ENCODE results near the gene HPN.

HPN gene

DNA sequence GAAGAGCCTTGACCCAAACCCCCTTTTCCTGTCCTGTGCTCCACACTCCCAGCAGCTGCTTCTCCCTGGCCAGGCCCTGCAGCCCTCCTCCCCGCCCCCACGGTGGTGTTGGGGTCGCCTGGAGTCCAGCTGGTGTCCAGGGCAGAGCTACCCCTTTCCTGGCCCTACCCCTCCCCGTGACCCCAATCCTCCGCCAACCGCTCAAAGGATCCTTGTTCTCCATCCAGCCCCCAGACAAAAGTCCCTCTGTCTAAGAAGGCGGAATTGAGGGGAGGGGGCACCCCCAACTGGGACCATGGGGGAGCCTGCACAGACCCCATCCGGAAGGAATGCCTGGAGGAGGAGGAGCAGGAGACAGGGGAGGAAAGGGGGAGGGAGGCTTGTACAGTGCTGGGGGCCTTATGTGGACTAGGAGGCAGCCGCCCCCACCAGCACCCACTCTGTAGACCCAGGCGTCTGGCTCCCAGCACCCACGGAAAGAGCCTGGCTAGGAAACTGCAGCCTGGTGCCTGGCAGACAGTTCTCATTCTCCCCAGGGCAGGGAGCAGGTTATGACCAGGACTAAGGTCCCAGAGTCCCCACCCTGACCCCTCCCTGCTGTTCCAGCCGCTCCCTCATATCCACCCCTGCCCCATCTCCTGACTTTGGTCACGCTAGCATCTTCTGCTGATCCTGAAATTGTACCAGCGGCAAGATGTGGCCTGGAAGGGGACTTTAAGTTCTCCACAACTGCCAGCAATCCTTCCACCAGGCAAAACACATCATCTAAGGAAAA is 73.8 kb downstream of the HPN start, which contains the start of gene FXYD3 (continued):
- TF ChIP-seq ZFP3 (tag by site-specific recombination; IDR thresholded peaks at IDR 0.05; ENCODE audit: low read depth) (no peak), ZNF600 (tag by site-specific recombination; IDR thresholded peaks at IDR 0.05) (no peak), ZNF514 (tag by site-specific recombination; IDR thresholded peaks at IDR 0.05) (no peak), ZNF341 (tag by site-specific recombination; IDR thresholded peaks at IDR 0.05; ENCODE audit: low read depth) (no peak), ZNF184 (tag by site-specific recombination; IDR thresholded peaks at IDR 0.05) (no peak), GLIS2 (tag by site-specific recombination; IDR thresholded peaks at IDR 0.05) (peak; percentile 43; the same call in 1 of the 2 replicates), ZNF610 (tag by site-specific recombination; IDR thresholded peaks at IDR 0.05; ENCODE audit: borderline replicate concordance) (no peak), KLF8 (tag by site-specific recombination; IDR thresholded peaks at IDR 0.05) (no peak), ZNF169 (tag by site-specific recombination; IDR thresholded peaks at IDR 0.05) (no peak), ZNF548 (tag by site-specific recombination; IDR thresholded peaks at IDR 0.05) (no peak), ZNF549 (tag by site-specific recombination; IDR thresholded peaks at IDR 0.05) (no peak), SP3 (tag by site-specific recombination; IDR thresholded peaks at IDR 0.05) (no peak), TCF7L2 (IDR thresholded peaks at IDR 0.05; ENCODE audit: borderline replicate concordance, low read depth, low read length) (no peak), EGR2 (tag by site-specific recombination; IDR thresholded peaks at IDR 0.05; ENCODE audit: low read depth) (peak; percentile 81), ZNF140 (tag by site-specific recombination; IDR thresholded peaks at IDR 0.05) (no peak), ZNF121 (tag by site-specific recombination; IDR thresholded peaks at IDR 0.05) (no peak), ZNF473 (tag by site-specific recombination; IDR thresholded peaks at IDR 0.05) (peak; percentile 57; the same call in 1 of the 2 replicates), ZSCAN30 (tag by site-specific recombination; IDR thresholded peaks at IDR 0.05) (no peak), BCL11B (tag by site-specific recombination; IDR thresholded peaks at IDR 0.05; ENCODE audit: low read depth) (no peak), ZNF266 (tag by site-specific recombination; IDR thresholded peaks at IDR 0.05; ENCODE audit: low read depth) (no peak), ZNF48 (tag by site-specific recombination; IDR thresholded peaks at IDR 0.05) (no peak), TSHZ1 (tag by site-specific recombination; IDR thresholded peaks at IDR 0.05; ENCODE audit: borderline replicate concordance) (no peak), KLF10 (tag by site-specific recombination; IDR thresholded peaks at IDR 0.05) (no peak), ZNF132 (tag by site-specific recombination; IDR thresholded peaks at IDR 0.05; ENCODE audit: borderline replicate concordance) (no peak), WT1 (tag by site-specific recombination; IDR thresholded peaks at IDR 0.05) (no peak), ZNF639 (tag by site-specific recombination; IDR thresholded peaks at IDR 0.05) (no peak), ZNF311 (tag by site-specific recombination; IDR thresholded peaks at IDR 0.05; ENCODE audit: borderline replicate concordance) (no peak)
- TF ChIP-seq, protein P1, sequence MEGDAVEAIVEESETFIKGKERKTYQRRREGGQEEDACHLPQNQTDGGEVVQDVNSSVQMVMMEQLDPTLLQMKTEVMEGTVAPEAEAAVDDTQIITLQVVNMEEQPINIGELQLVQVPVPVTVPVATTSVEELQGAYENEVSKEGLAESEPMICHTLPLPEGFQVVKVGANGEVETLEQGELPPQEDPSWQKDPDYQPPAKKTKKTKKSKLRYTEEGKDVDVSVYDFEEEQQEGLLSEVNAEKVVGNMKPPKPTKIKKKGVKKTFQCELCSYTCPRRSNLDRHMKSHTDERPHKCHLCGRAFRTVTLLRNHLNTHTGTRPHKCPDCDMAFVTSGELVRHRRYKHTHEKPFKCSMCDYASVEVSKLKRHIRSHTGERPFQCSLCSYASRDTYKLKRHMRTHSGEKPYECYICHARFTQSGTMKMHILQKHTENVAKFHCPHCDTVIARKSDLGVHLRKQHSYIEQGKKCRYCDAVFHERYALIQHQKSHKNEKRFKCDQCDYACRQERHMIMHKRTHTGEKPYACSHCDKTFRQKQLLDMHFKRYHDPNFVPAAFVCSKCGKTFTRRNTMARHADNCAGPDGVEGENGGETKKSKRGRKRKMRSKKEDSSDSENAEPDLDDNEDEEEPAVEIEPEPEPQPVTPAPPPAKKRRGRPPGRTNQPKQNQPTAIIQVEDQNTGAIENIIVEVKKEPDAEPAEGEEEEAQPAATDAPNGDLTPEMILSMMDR (tag by site-specific recombination; IDR thresholded peaks at IDR 0.05): no peak
- TF ChIP-seq, protein P2, sequence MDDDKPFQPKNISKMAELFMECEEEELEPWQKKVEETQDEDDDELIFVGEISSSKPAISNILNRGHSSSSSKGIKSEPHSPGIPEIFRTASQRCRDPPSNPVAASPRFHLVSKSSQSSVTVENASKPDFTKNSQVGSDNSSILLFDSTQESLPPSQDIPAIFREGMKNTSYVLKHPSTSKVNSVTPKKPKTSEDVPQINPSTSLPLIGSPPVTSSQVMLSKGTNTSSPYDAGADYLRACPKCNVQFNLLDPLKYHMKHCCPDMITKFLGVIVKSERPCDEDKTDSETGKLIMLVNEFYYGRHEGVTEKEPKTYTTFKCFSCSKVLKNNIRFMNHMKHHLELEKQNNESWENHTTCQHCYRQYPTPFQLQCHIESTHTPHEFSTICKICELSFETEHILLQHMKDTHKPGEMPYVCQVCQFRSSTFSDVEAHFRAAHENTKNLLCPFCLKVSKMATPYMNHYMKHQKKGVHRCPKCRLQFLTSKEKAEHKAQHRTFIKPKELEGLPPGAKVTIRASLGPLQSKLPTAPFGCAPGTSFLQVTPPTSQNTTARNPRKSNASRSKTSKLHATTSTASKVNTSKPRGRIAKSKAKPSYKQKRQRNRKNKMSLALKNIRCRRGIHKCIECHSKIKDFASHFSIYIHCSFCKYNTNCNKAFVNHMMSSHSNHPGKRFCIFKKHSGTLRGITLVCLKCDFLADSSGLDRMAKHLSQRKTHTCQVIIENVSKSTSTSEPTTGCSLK (tag by site-specific recombination; IDR thresholded peaks at IDR 0.05): no peak
- TF ChIP-seq, protein P3, sequence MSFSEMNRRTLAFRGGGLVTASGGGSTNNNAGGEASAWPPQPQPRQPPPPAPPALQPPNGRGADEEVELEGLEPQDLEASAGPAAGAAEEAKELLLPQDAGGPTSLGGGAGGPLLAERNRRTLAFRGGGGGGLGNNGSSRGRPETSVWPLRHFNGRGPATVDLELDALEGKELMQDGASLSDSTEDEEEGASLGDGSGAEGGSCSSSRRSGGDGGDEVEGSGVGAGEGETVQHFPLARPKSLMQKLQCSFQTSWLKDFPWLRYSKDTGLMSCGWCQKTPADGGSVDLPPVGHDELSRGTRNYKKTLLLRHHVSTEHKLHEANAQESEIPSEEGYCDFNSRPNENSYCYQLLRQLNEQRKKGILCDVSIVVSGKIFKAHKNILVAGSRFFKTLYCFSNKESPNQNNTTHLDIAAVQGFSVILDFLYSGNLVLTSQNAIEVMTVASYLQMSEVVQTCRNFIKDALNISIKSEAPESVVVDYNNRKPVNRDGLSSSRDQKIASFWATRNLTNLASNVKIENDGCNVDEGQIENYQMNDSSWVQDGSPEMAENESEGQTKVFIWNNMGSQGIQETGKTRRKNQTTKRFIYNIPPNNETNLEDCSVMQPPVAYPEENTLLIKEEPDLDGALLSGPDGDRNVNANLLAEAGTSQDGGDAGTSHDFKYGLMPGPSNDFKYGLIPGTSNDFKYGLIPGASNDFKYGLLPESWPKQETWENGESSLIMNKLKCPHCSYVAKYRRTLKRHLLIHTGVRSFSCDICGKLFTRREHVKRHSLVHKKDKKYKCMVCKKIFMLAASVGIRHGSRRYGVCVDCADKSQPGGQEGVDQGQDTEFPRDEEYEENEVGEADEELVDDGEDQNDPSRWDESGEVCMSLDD (tag by site-specific recombination; IDR thresholded peaks at IDR 0.05): peak; percentile 54; the same call in 1 of the 2 replicates
